Loucy (cell line): ENCODE measurements around the gene MOCOS.

Source experiments
- EZH2phosphoT487 ChIP-seq: fragments of 200-600 bp; IDR thresholded peaks from 2 replicates; pipeline ENCODE4 v1.6.1; 2018; ENCODE audit warnings: antibody characterized with exemption, mild to moderate bottlenecking, moderate library complexity, borderline replicate concordance
- TF ChIP-seq, protein P1 (sequence below): fragments of 200-600 bp; sonication (generic); conservative IDR thresholded peaks from 2 replicates; pipeline ENCODE4 v1.5.1; 2014; ENCODE audit warnings: mild to moderate bottlenecking, antibody characterized with exemption, low read length

DNA sequence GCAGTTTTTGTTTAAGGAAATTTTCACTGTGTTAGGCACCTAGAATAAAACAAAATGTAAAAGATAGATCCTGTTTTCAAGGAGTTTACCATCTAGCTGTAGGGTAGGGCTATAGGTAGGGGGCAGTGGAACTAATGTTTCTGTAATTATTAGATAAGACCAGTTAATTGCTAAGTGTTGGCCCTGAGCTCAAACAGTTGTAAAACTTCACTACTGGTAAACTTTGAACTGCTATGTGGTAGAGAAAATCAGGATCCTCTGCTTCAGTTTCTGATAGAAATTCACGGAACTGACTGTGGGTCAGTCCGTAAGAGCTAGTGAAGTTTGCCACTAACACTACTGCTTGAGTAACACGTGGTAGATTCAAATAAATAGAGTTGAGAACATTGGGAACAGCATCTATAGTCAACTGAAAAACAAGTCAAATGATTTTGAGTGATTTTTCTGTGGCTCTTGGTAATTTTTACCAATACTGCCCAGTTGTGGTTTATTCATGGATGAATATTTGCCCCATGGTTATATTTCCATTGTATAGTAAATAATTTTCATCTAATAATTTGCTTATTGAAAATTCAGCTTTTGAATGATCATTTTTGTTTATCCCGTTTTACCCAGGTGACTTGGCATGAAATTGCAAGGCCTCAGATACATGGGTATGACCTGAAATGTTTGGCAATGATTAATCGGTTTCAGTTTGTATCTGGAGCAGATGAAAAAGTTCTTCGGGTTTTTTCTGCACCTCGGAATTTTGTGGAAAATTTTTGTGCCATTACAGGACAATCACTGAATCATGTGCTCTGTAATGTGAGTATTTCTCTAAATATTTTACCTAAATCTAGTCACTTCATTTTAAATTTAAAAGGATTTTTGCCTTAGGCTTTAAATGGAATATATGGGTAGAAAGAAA is 31.2 kb upstream of the MOCOS start:
- TF ChIP-seq, protein P1, sequence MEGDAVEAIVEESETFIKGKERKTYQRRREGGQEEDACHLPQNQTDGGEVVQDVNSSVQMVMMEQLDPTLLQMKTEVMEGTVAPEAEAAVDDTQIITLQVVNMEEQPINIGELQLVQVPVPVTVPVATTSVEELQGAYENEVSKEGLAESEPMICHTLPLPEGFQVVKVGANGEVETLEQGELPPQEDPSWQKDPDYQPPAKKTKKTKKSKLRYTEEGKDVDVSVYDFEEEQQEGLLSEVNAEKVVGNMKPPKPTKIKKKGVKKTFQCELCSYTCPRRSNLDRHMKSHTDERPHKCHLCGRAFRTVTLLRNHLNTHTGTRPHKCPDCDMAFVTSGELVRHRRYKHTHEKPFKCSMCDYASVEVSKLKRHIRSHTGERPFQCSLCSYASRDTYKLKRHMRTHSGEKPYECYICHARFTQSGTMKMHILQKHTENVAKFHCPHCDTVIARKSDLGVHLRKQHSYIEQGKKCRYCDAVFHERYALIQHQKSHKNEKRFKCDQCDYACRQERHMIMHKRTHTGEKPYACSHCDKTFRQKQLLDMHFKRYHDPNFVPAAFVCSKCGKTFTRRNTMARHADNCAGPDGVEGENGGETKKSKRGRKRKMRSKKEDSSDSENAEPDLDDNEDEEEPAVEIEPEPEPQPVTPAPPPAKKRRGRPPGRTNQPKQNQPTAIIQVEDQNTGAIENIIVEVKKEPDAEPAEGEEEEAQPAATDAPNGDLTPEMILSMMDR: no peak
- no peak for TF ChIP-seq EZH2phosphoT487
